H9 (cell line): ENCODE results near the gene PRDM11. TPM values are rescaled to one million over a fixed set of nuclear protein-coding genes. Genes with fewer than 3 reads are reported as not detected.

Experiments used
- DNase-seq: peaks from one replicate; pipeline ENCODE4 v3.0.0-alpha.2; 2017
- H2AFZ ChIP-seq: one replicate; pipeline ENCODE4 v1.6.1; 2013; ENCODE audit warnings: mild to moderate bottlenecking, low read length, control low read depth, moderate library complexity
- H2AK5ac ChIP-seq: 2 replicates; pipeline ENCODE4 v1.6.1; 2013; ENCODE audit warnings: low read length, control low read depth, mixed read lengths; ENCODE audit not compliant: insufficient read length
- H2BK120ac ChIP-seq: one replicate; pipeline ENCODE4 v1.6.1; 2013; ENCODE audit warnings: low read depth, mild to moderate bottlenecking, low read length, control low read depth, inconsistent platforms; ENCODE audit not compliant: poor library complexity, severe bottlenecking
- H2BK12ac ChIP-seq: 2 replicates; pipeline ENCODE4 v1.6.1; 2013; ENCODE audit warnings: low read length, control low read depth, mixed read lengths, low read depth; ENCODE audit not compliant: insufficient read length
- H2BK15ac ChIP-seq: 2 replicates; pipeline ENCODE4 v1.6.1; 2013; ENCODE audit warnings: low read depth, low read length, control low read depth
- H2BK20ac ChIP-seq: one replicate; pipeline ENCODE4 v1.6.1; 2013; ENCODE audit warnings: low read depth, mild to moderate bottlenecking, low read length, control low read depth, inconsistent platforms; ENCODE audit not compliant: poor library complexity, severe bottlenecking
- H2BK5ac ChIP-seq: 2 replicates; pipeline ENCODE4 v1.6.1; 2013; ENCODE audit warnings: low read length, control low read depth, mixed read lengths; ENCODE audit not compliant: insufficient read length
- H3K14ac ChIP-seq: 2 replicates; pipeline ENCODE4 v1.6.1; 2013; ENCODE audit warnings: low read length, control low read depth; ENCODE audit not compliant: insufficient read depth
- H3K18ac ChIP-seq: 2 replicates; pipeline ENCODE4 v1.6.1; 2013; ENCODE audit warnings: low read depth, mild to moderate bottlenecking, mixed read lengths, low read length, control low read depth; ENCODE audit not compliant: insufficient read length
- H3K23ac ChIP-seq: 2 replicates; pipeline ENCODE4 v1.6.1; 2013; ENCODE audit warnings: low read length, control low read depth, mixed read lengths, low read depth; ENCODE audit not compliant: insufficient read length
- H3K23me2 ChIP-seq: 2 replicates; pipeline ENCODE4 v1.6.1; 2013; ENCODE audit warnings: low read depth, mild to moderate bottlenecking, mixed read lengths, low read length, control low read depth; ENCODE audit not compliant: insufficient read length, poor library complexity, severe bottlenecking
- H3K27ac ChIP-seq: 2 replicates; pipeline ENCODE4 v1.5.1; 2013; ENCODE audit warnings: low read length, control low read depth, mixed read lengths, low read depth; ENCODE audit not compliant: insufficient read length
- H3K27me3 ChIP-seq: 2 replicates; pipeline ENCODE4 v1.6.1; 2013; ENCODE audit warnings: low read length, control low read depth, inconsistent platforms; ENCODE audit not compliant: insufficient read depth
- H3K4ac ChIP-seq: 2 replicates; pipeline ENCODE4 v1.6.1; 2013; ENCODE audit warnings: low read depth, mild to moderate bottlenecking, control low read depth, inconsistent platforms, low read length, moderate library complexity
- H3K4me1 ChIP-seq: 2 replicates; pipeline ENCODE4 v1.6.1; 2013; ENCODE audit warnings: low read length, control low read depth, inconsistent platforms; ENCODE audit not compliant: insufficient read depth
- H3K4me2 ChIP-seq: 2 replicates; pipeline ENCODE4 v1.6.1; 2013; ENCODE audit warnings: low read length, control low read depth, mixed read lengths; ENCODE audit not compliant: insufficient read length, insufficient read depth
- H3K56ac ChIP-seq: 2 replicates; pipeline ENCODE4 v1.6.1; 2013; ENCODE audit warnings: low read depth, mild to moderate bottlenecking, mixed read lengths, low read length, control low read depth; ENCODE audit not compliant: insufficient read length
- H3K79me1 ChIP-seq: 2 replicates; pipeline ENCODE4 v1.6.1; 2013; ENCODE audit warnings: low read depth, mild to moderate bottlenecking, moderate library complexity, low read length, control low read depth, inconsistent platforms; ENCODE audit not compliant: insufficient read depth, poor library complexity, severe bottlenecking
- H3K79me2 ChIP-seq: 2 replicates; pipeline ENCODE4 v1.6.1; 2013; ENCODE audit warnings: low read length, control low read depth, inconsistent platforms; ENCODE audit not compliant: insufficient read depth
- H3K9ac ChIP-seq: 2 replicates; pipeline ENCODE4 v1.6.1; 2013; ENCODE audit warnings: low read length, control low read depth, mixed read lengths; ENCODE audit not compliant: insufficient read length; ENCODE audit errors: extremely low read depth
- H3K9me3 ChIP-seq: one replicate; pipeline ENCODE4 v1.6.1; 2013; ENCODE audit warnings: low read depth, low read length, inconsistent platforms; ENCODE audit not compliant: control insufficient read depth
- H3T11ph ChIP-seq: one replicate; pipeline ENCODE4 v1.6.1; 2013; ENCODE audit warnings: mild to moderate bottlenecking, low read length, control low read depth, inconsistent platforms
- H4K20me1 ChIP-seq: one replicate; pipeline ENCODE4 v1.6.1; 2013; ENCODE audit not compliant: control insufficient read depth, insufficient read length, insufficient read depth
- H4K5ac ChIP-seq: 2 replicates; pipeline ENCODE4 v1.6.1; 2013; ENCODE audit warnings: low read depth, mild to moderate bottlenecking, mixed read lengths, low read length, control low read depth; ENCODE audit not compliant: insufficient read length
- H4K8ac ChIP-seq: replicated peaks from 2 replicates; pipeline ENCODE4 v1.6.1; 2013; ENCODE audit warnings: low read length, control low read depth, mixed read lengths, low read depth; ENCODE audit not compliant: insufficient read length
- H4K91ac ChIP-seq: 2 replicates; pipeline ENCODE4 v1.6.1; 2013; ENCODE audit warnings: low read depth, mild to moderate bottlenecking, moderate library complexity, mixed read lengths, low read length, control low read depth; ENCODE audit not compliant: insufficient read length
- H3K27ac Mint-ChIP-seq, 3 experiments: 2 replicates in 2 of 3; 3 replicates in 1 of 3; pipeline ENCODE4 v1.8.0; 2020 to 2021; ENCODE audit warnings: mixed read lengths in 3 of 3, mild to moderate bottlenecking in 1 of 3, moderate library complexity in 1 of 3
- H3K27me3 Mint-ChIP-seq: 2 replicates; pipeline ENCODE4 v1.8.0; 2021; ENCODE audit warnings: low read depth, mild to moderate bottlenecking, moderate library complexity, mixed read lengths
- H3K36me3 Mint-ChIP-seq, 3 experiments: 2 replicates in 2 of 3; 3 replicates in 1 of 3; pipeline ENCODE4 v1.8.0; 2020 to 2021; ENCODE audit warnings: low read depth in 3 of 3, mixed read lengths in 3 of 3; ENCODE audit not compliant: insufficient read depth in 1 of 3
- H3K4me1 Mint-ChIP-seq, 2 experiments: 2 replicates each; pipeline ENCODE4 v1.8.0; 2020; ENCODE audit warnings: mixed read lengths in 2 of 2
- H3K4me3 Mint-ChIP-seq, 2 experiments: 2 replicates in 1 of 2; 3 replicates in 1 of 2; pipeline ENCODE4 v1.8.0; 2020 to 2021; ENCODE audit warnings: mild to moderate bottlenecking in 2 of 2, mixed read lengths in 2 of 2, moderate library complexity in 1 of 2
- H3K9me3 Mint-ChIP-seq, 2 experiments: 2 replicates in 1 of 2; 3 replicates in 1 of 2; pipeline ENCODE4 v1.8.0; 2020; ENCODE audit warnings: mild to moderate bottlenecking in 2 of 2, mixed read lengths in 2 of 2, moderate library complexity in 1 of 2
- CTCF ChIP-seq: fragments of 200-600 bp; sonication (generic); conservative IDR thresholded peaks from 3 replicates; pipeline ENCODE4 v1.8.0; 2021; ENCODE audit warnings: antibody characterized with exemption, mild to moderate bottlenecking
- WGBS: extraction: QIAGEN DNeasy Blood & Tissue Kit; methylation state at CpG from one replicate; pipeline ENCODE4 v1.1.7; 2013; ENCODE audit warnings: missing lambda C conversion rate, low lambda C conversion rate, mixed read lengths; ENCODE audit not compliant: insufficient read length; ENCODE audit errors: extremely low coverage; 5-methylcytosine and 5-hydroxymethylcytosine counted together
- total RNA-seq: library from RNA; stranded (reverse); gene quantifications from 2 replicates; pipeline ENCODE4 v1.2.1, GENCODE V29; 2021

PRDM11 gene
- total RNA-seq, 1 experiment from 2014 or later = 11.5 TPM

- Histone ChIP-seq H3K4ac (no peak overlapping the region), H4K20me1 (no peaks in the 10 kb centered on the region), H2BK120ac (no peak overlapping the region), H2BK20ac (no peak overlapping the region), H2BK5ac (no peak overlapping the region), H3K79me1 (no peaks in the 10 kb centered on the region), H3K27me3 (no peaks in the 10 kb centered on the region), H4K91ac (no peak overlapping the region), H3K79me2 (no peaks in the 10 kb centered on the region), H2AFZ (no peak overlapping the region), H2AK5ac (no peak overlapping the region), H3K14ac (no peak overlapping the region), H2BK12ac (no peak overlapping the region), H4K5ac (no peak overlapping the region), H3K23me2 (no peaks in the 10 kb centered on the region), H3K27ac (no peak overlapping the region), H3K4me1 (peaks cover under 1% of the 10 kb centered on the region; the same call in 1 of the 2 replicates), H3K9ac (no peak overlapping the region), H3K23ac (no peak overlapping the region), H3K4me2 (no peak overlapping the region), H4K8ac (no peak overlapping the region), H2BK15ac (no peak overlapping the region), H3K56ac (no peak overlapping the region), H3T11ph (no peak overlapping the region), H3K18ac (no peak overlapping the region), H3K9me3 (no peaks in the 10 kb centered on the region)
- no CpG with 5 or more reads among the region's 10 CpGs for WGBS
- Mint-ChIP-seq H3K27ac (no peak overlapping the region), H3K36me3 (no peaks in the 10 kb centered on the region), H3K9me3 (no peaks in the 10 kb centered on the region), H3K4me1 (peaks cover 19 to 37% of the 10 kb centered on the region in 2 experiments), H3K27me3 (peaks cover 12% of the 10 kb centered on the region), H3K4me3 (no peak overlapping the region)
- DNase-seq = peak; percentile 84
- TF ChIP-seq CTCF = no peak
Observed at GRCh38 chr11:45097721-45098493, 48.5 kb upstream of the PRDM11 start.
